Subcutaneous adipose tissue (tissue), 4 donors: ENCODE measurements around the gene UBE2I. TPM values are rescaled to one million over a fixed set of nuclear protein-coding genes. Genes with fewer than 3 reads are reported as not detected.

ENCODE experiments used
- CTCF ChIP-seq: fragments of 450-650 bp; IDR thresholded peaks from one replicate; pipeline ENCODE4 v1.5.1; 2016; ENCODE audit warnings: low read depth, mild to moderate bottlenecking, control low read depth, antibody characterized with exemption, moderate library complexity
- total RNA-seq, 4 donors: library from RNA; depleted of rRNA; stranded (reverse); fragments of >200 nt; gene quantifications; one replicate each; pipeline ENCODE4 v1.1.0, GENCODE V29; 2016

UBE2I gene
- total RNA-seq, 4 donors from 2014 or later, result 41.1 to 102 (median 55.9) TPM

GRCh38 chr16:1286513-1287094 is 22.8 kb upstream of the UBE2I start:
- TF ChIP-seq CTCF, result no peak

GRCh38 chr16:1287982-1288670 is 21.3 kb upstream of the UBE2I start:
- TF ChIP-seq CTCF, result no peak

- TF ChIP-seq CTCF, result no peak
These were observed 20.5 kb upstream of the UBE2I start for GRCh38 chr16:1288813-1289476.

GRCh38 chr16:1289477-1289866 is 20.0 kb upstream of the UBE2I start:
- no peak for TF ChIP-seq CTCF

- TF ChIP-seq CTCF, result no peak
These were observed 19.4 kb upstream of the UBE2I start for GRCh38 chr16:1290063-1290501.

GRCh38 chr16:1290860-1291575 is 18.4 kb upstream of the UBE2I start:
- no peak for TF ChIP-seq CTCF

- TF ChIP-seq CTCF, result no peak
These were observed 17.9 kb upstream of the UBE2I start for GRCh38 chr16:1291576-1291974.
